SK-N-SH (cell line): ENCODE results near the gene ZNF184. TPM values are rescaled to one million over a fixed set of nuclear protein-coding genes. Genes with fewer than 3 reads are reported as not detected.

Experiments used
- CTCF ChIA-PET: fragments of 300-600, 350-600 bp; formaldehyde crosslinking; extraction: SDS; loops from one replicate; lab custom pipeline; 2021; lab: Yijun Ruan, JAX
- POLR2A ChIA-PET: fragments of 350-600 bp; sonication (Branson Sonifier 250); formaldehyde crosslinking; extraction: SDS; loops from one replicate; lab custom pipeline; 2020; ENCODE audit warnings: antibody characterized with exemption, inconsistent platforms; lab: Yijun Ruan, JAX
- DNase-seq: peaks from one replicate; pipeline ENCODE4 v3.0.0; 2012
- H2AFZ ChIP-seq: fragments of 200-600 bp; sonication (generic); 2 replicates; pipeline ENCODE4 v1.8.1; 2016; ENCODE audit warnings: antibody characterized with exemption, mild to moderate bottlenecking, low read depth
- H3F3A ChIP-seq: fragments of 200-600 bp; sonication (generic); replicated peaks from 2 replicates; pipeline ENCODE3; 2016; ENCODE audit warnings: antibody characterized with exemption, mild to moderate bottlenecking; ENCODE audit not compliant: insufficient read depth
- H3K27ac ChIP-seq, 2 experiments: fragments of 200-500 bp in 1 of 2; fragments of 200-600 bp in 1 of 2; sonication (Bioruptor generic) in 1 of 2; sonication (generic), shearing (Covaris generic) in 1 of 2; 2 replicates each; pipeline versions ENCODE4 v1.5.1 to v1.6.1; 2014 to 2016; ENCODE audit warnings: low read depth in 2 of 2, inconsistent platforms in 1 of 2, low read length in 1 of 2, mild to moderate bottlenecking in 1 of 2, mixed read lengths in 1 of 2
- H3K27me3 ChIP-seq: fragments of 200-600 bp; sonication (generic), shearing (Covaris generic); 2 replicates; pipeline ENCODE4 v1.6.1; 2016; ENCODE audit warnings: mixed run types; ENCODE audit not compliant: insufficient read depth
- H3K36me3 ChIP-seq, 2 experiments: fragments of 200-500 bp in 1 of 2; fragments of 200-600 bp in 1 of 2; sonication (Bioruptor generic) in 1 of 2; sonication (generic) in 1 of 2; replicated peaks in 1 of 2; 2 replicates each; pipeline versions ENCODE3 to v1.5.1; 2014 to 2016; ENCODE audit warnings: low read length in 1 of 2, mild to moderate bottlenecking in 1 of 2; ENCODE audit not compliant: insufficient read depth in 2 of 2, control insufficient read depth in 1 of 2
- H3K4me1 ChIP-seq, 2 experiments: fragments of 200-500 bp in 1 of 2; fragments of 200-600 bp in 1 of 2; sonication (Bioruptor generic) in 1 of 2; sonication (generic), shearing (Covaris generic) in 1 of 2; 2 replicates each; pipeline versions ENCODE4 v1.5.1 to v1.6.1; 2014 to 2016; ENCODE audit warnings: low read depth in 1 of 2, low read length in 1 of 2, mixed run types in 1 of 2; ENCODE audit not compliant: insufficient read depth in 2 of 2, control insufficient read depth in 1 of 2
- H3K4me2 ChIP-seq: fragments of 200-600 bp; sonication (generic), shearing (Covaris generic); 2 replicates; pipeline ENCODE4 v1.6.1; 2017; ENCODE audit warnings: mixed run types
- H3K4me3 ChIP-seq, 2 experiments: fragments of 200-500 bp in 1 of 2; fragments of 200-600 bp in 1 of 2; sonication (Bioruptor generic) in 1 of 2; sonication (generic), shearing (Covaris generic) in 1 of 2; 2 replicates each; pipeline versions ENCODE4 v1.5.1 to v1.8.1; 2014 to 2016; ENCODE audit warnings: low read depth in 2 of 2, inconsistent platforms in 1 of 2, low read length in 1 of 2, mild to moderate bottlenecking in 1 of 2, mixed read lengths in 1 of 2, moderate library complexity in 1 of 2
- H3K79me2 ChIP-seq: fragments of 200-600 bp; sonication (generic); 2 replicates; pipeline ENCODE4 v1.8.1; 2017; ENCODE audit warnings: mild to moderate bottlenecking; ENCODE audit not compliant: insufficient read depth
- H3K9ac ChIP-seq: fragments of 200-600 bp; sonication (generic); 2 replicates; pipeline ENCODE4 v1.6.1; 2017; ENCODE audit warnings: mixed run types
- H3K9me2 ChIP-seq: fragments of 200-600 bp; sonication (generic); 2 replicates; pipeline ENCODE4 v1.6.1; 2017; ENCODE audit warnings: mixed run types
- H3K9me3 ChIP-seq: fragments of 200-600 bp; sonication (generic); 2 replicates; pipeline ENCODE4 v1.6.1; 2017; ENCODE audit warnings: mixed run types, mild to moderate bottlenecking, moderate library complexity
- H4K20me1 ChIP-seq: fragments of 200-600 bp; sonication (generic); 2 replicates; pipeline ENCODE4 v1.6.1; 2017; ENCODE audit warnings: mild to moderate bottlenecking, mixed run types; ENCODE audit not compliant: insufficient read depth
- ELF1 ChIP-seq: IDR thresholded peaks from 2 replicates; pipeline ENCODE4 v1.4.0; 2012
- FOSL2 ChIP-seq: IDR thresholded peaks from 2 replicates; pipeline ENCODE4 v1.4.0; 2012; ENCODE audit warnings: low read depth, mild to moderate bottlenecking, moderate library complexity, borderline replicate concordance
- FOXM1 ChIP-seq: IDR thresholded peaks from 2 replicates; pipeline ENCODE4 v1.4.0; 2012; ENCODE audit warnings: low read depth, mild to moderate bottlenecking
- MEF2A ChIP-seq: IDR thresholded peaks from 2 replicates; pipeline ENCODE4 v1.4.0; 2012; ENCODE audit warnings: low read depth, borderline replicate concordance
- MXI1 ChIP-seq: IDR thresholded peaks from 2 replicates; pipeline ENCODE4 v1.6.1; 2012; ENCODE audit warnings: mild to moderate bottlenecking, low read depth, low read length, improper control_type of control experiment
- NFIC ChIP-seq: IDR thresholded peaks from 2 replicates; pipeline ENCODE4 v1.4.0; 2012; ENCODE audit warnings: borderline replicate concordance
- RCOR1 ChIP-seq: fragments of 150-350 bp; IDR thresholded peaks from 2 replicates; pipeline ENCODE4 v1.6.1; 2017; ENCODE audit warnings: antibody characterized with exemption, low read length
- SMC3 ChIP-seq: IDR thresholded peaks from 2 replicates; pipeline ENCODE4 v1.6.1; 2012; ENCODE audit warnings: low read depth, low read length, improper control_type of control experiment
- TAF1 ChIP-seq: IDR thresholded peaks from 2 replicates; pipeline ENCODE4 v1.6.1; 2012; ENCODE audit warnings: low read depth, mild to moderate bottlenecking, low read length, moderate library complexity, borderline replicate concordance
- TCF12 ChIP-seq: IDR thresholded peaks from 2 replicates; pipeline ENCODE4 v1.4.0; 2012
- TEAD4 ChIP-seq: IDR thresholded peaks from 2 replicates; pipeline ENCODE4 v1.4.0; 2012; ENCODE audit warnings: mild to moderate bottlenecking, borderline replicate concordance; ENCODE audit not compliant: insufficient read depth
- USF1 ChIP-seq: IDR thresholded peaks from 2 replicates; pipeline ENCODE4 v1.4.0; 2012; ENCODE audit warnings: low read depth, borderline replicate concordance
- YY1 ChIP-seq: IDR thresholded peaks from 2 replicates; pipeline ENCODE4 v1.4.0; 2012; ENCODE audit warnings: low read depth, mild to moderate bottlenecking
- ZBTB33 ChIP-seq: IDR thresholded peaks from 2 replicates; pipeline ENCODE4 v1.4.0; 2012; ENCODE audit warnings: low read depth, borderline replicate concordance
- WGBS: methylation state at CpG from one replicate; pipeline ENCODE4 v1.1.6; 2017; ENCODE audit warnings: low lambda C conversion rate; 5-methylcytosine and 5-hydroxymethylcytosine counted together
- polyA plus RNA-seq, 3 experiments: library from polyadenylated mRNA; depleted of rRNA; stranded (reverse); fragments of >200 nt; gene quantifications; 2 replicates each; pipeline ENCODE4 v1.2.3, GENCODE V29; 2012
- TF ChIP-seq, protein P1 (sequence below): IDR thresholded peaks from 2 replicates; pipeline ENCODE4 v1.4.0; 2012; ENCODE audit warnings: low read depth
- TF ChIP-seq, protein P2 (sequence below): IDR thresholded peaks from 2 replicates; pipeline ENCODE4; 2012
- TF ChIP-seq, protein P3 (sequence below): fragments of 150-350 bp; IDR thresholded peaks from 2 replicates; pipeline ENCODE4 v1.6.1; 2017; ENCODE audit warnings: antibody characterized with exemption, low read length, low read depth, borderline replicate concordance

ZNF184 gene
- polyA plus RNA-seq, 1 of the 3 experiments (the other 2 are of a cell fraction) = 1.6 TPM

GRCh38 chr6:27517928-27518787, 45.3 kb upstream of the ZNF184 start:
- H3K9me3 ChIP-seq = no peaks in the 10 kb centered on the region
- no peaks in the 10 kb centered on the region for H3K36me3 ChIP-seq
- peaks cover 8% of the 10 kb centered on the region for H3F3A ChIP-seq
- POLR2A ChIA-PET = interaction anchor here (0.6 to 0.7 kb wide), 2 partner anchors 20 to 170 kb away, joined by 3 to 4 read pairs; no protein-coding TSS in a partner anchor
- peak overlapping the region; percentile 93 to 97 for H3K4me3 ChIP-seq
- no peaks in the 10 kb centered on the region for H3K79me2 ChIP-seq
- H3K4me1 ChIP-seq = peaks cover 0 to 3% of the 10 kb centered on the region in 2 experiments; a peak in 2 of 4 replicates
- H2AFZ ChIP-seq = peak overlapping the region; percentile 97
- 3% methylated on average over 8 of the region's 12 CpGs for WGBS
- CTCF ChIA-PET = interaction anchor here (0.6 to 3.8 kb wide), 36 partner anchors 9 to 341 kb away, joined by 3 to 43 read pairs (median 4); no protein-coding TSS in a partner anchor
- H4K20me1 ChIP-seq = no peaks in the 10 kb centered on the region
- TF ChIP-seq, protein P1, sequence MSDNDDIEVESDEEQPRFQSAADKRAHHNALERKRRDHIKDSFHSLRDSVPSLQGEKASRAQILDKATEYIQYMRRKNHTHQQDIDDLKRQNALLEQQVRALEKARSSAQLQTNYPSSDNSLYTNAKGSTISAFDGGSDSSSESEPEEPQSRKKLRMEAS = no peak
- no peak for TF ChIP-seq SMC3
- TF ChIP-seq YY1 = peak; percentile 54; the same call in 1 of the 2 replicates
- no peak for TF ChIP-seq MEF2A
- peaks cover 33% of the 10 kb centered on the region for H3K27me3 ChIP-seq
- H3K4me2 ChIP-seq = peak overlapping the region; percentile 93
- H3K27ac ChIP-seq = no peak overlapping the region
- H3K9me2 ChIP-seq = no peaks in the 10 kb centered on the region
- H3K9ac ChIP-seq = peak overlapping the region; percentile 65; the same call in 1 of the 2 replicates
- DNase-seq = peak; percentile 52

DNA sequence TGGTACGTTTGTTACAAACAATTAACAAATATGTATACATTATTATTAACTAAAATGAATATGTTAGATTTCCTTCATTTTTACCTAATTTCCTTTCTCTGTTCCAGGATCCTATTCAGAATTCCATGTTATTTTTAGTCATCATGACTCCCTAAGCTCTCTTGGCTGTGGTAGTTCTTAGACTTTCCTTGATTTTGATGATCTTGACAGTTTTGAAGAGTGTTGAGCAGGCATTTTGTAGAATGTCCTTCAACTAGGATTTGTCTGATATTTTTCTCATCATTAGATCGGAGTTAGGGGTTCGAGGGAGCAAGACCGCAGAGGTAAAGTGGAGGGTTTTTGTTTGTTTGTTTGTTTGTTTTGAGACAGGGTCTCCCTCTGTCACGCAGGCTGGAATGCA, 44.3 kb upstream of the ZNF184 start:
- DNase-seq = no peak
- Histone ChIP-seq H3K4me3 (no peak overlapping the region), H4K20me1 (no peaks in the 10 kb centered on the region), H3K4me1 (peaks cover 0 to 3% of the 10 kb centered on the region in 2 experiments; a peak in 2 of 4 replicates), H3K9me3 (no peaks in the 10 kb centered on the region), H3K27me3 (peaks cover 41% of the 10 kb centered on the region), H3K9ac (no peak overlapping the region), H3K9me2 (no peaks in the 10 kb centered on the region), H3K79me2 (no peaks in the 10 kb centered on the region), H3K4me2 (no peak overlapping the region), H2AFZ (no peak overlapping the region), H3K27ac (no peak overlapping the region), H3K36me3 (no peaks in the 10 kb centered on the region), H3F3A (peaks cover 8% of the 10 kb centered on the region)
- TF ChIP-seq TEAD4 (no peak), TAF1 (no peak), NFIC (no peak), ZBTB33 (no peak), ELF1 (no peak), MEF2A (no peak), TCF12 (no peak), FOXM1 (no peak), FOSL2 (no peak), MXI1 (no peak), RCOR1 (no peak), USF1 (no peak)
- TF ChIP-seq, protein P2, sequence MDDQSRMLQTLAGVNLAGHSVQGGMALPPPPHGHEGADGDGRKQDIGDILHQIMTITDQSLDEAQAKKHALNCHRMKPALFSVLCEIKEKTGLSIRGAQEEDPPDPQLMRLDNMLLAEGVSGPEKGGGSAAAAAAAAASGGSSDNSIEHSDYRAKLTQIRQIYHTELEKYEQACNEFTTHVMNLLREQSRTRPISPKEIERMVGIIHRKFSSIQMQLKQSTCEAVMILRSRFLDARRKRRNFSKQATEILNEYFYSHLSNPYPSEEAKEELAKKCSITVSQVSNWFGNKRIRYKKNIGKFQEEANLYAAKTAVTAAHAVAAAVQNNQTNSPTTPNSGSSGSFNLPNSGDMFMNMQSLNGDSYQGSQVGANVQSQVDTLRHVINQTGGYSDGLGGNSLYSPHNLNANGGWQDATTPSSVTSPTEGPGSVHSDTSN = no peak
- TF ChIP-seq, protein P3, sequence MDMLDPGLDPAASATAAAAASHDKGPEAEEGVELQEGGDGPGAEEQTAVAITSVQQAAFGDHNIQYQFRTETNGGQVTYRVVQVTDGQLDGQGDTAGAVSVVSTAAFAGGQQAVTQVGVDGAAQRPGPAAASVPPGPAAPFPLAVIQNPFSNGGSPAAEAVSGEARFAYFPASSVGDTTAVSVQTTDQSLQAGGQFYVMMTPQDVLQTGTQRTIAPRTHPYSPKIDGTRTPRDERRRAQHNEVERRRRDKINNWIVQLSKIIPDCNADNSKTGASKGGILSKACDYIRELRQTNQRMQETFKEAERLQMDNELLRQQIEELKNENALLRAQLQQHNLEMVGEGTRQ = no peak
- CTCF ChIA-PET = interaction anchor here (3.3 to 3.8 kb wide), 2 partner anchors 236 to 278 kb away, joined by 25 to 41 read pairs; no protein-coding TSS in a partner anchor
- 80% methylated on average over 5 of the region's 5 CpGs for WGBS
- POLR2A ChIA-PET = no interaction called here
